ENCODE measurements around the gene TMEM201.

DNA sequence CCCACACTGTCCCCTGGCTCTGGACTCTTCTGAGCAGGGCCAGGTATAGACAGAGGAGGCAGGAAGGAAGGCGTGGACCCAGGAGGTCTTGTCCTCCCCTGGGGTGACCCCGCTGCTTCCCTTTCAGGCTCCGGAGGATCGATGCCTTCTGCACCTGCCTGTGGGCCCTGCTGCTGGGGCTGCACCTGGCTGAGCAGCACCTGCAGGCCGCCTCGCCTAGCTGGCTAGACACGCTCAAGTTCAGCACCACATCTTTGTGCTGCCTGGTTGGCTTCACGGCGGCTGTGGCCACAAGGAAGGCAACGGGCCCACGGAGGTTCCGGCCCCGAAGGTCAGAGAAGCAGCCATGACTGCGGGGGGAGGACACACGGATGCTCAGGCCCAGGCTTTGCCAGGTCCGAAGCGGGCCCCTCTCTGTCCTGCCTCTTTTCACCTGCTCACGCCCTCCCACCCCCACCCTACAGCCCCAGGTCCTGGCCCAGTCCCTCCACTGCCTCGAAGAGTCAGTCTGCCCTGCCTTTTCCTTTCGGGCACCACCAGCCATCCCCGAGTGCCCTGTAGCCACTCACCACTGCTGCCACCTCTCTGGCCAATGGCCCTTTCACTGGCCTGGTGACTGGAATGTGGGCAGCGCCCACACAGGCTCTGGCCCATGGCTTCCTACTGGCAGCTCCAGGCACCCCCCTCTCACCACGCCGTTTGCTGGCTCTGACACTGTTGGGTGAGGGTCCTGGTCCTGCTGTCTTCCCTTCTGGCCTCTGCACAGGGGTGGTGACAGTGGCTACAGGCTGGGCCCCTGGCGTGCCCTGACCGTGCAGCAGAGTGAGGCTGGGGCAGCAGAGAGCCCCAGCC is 13.5 kb downstream of the TMEM201 start:
- TF ChIP-seq, protein P1, sequence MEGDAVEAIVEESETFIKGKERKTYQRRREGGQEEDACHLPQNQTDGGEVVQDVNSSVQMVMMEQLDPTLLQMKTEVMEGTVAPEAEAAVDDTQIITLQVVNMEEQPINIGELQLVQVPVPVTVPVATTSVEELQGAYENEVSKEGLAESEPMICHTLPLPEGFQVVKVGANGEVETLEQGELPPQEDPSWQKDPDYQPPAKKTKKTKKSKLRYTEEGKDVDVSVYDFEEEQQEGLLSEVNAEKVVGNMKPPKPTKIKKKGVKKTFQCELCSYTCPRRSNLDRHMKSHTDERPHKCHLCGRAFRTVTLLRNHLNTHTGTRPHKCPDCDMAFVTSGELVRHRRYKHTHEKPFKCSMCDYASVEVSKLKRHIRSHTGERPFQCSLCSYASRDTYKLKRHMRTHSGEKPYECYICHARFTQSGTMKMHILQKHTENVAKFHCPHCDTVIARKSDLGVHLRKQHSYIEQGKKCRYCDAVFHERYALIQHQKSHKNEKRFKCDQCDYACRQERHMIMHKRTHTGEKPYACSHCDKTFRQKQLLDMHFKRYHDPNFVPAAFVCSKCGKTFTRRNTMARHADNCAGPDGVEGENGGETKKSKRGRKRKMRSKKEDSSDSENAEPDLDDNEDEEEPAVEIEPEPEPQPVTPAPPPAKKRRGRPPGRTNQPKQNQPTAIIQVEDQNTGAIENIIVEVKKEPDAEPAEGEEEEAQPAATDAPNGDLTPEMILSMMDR (conservative IDR thresholded peaks at IDR 0.05; ENCODE audit: low read length): no peak
- no peak for TF ChIP-seq EZH2phosphoT487 (IDR thresholded peaks at IDR 0.05; ENCODE audit: borderline replicate concordance, low read depth, low read length)

All from OCI-LY7 (cell line).